Gastrocnemius medialis (tissue), 4 donors: ENCODE measurements around the gene SAE1.

Experiments used
- POLR2A ChIP-seq, 2 donors: fragments of 450-650 bp; IDR thresholded peaks; one replicate each; pipeline ENCODE4 v1.6.1; 2017; ENCODE audit warnings: antibody characterized with exemption in 2 of 2, mild to moderate bottlenecking in 2 of 2, moderate library complexity in 2 of 2
- TF ChIP-seq, protein P1 (sequence below), 5 experiments: fragments of 450-650 bp in 3 of 5; fragments of 200-600 bp in 2 of 5; sonication (generic) in 2 of 5; IDR thresholded peaks in 4 of 5; conservative IDR thresholded peaks in 1 of 5; 1 replicate in 4 of 5; 2 replicates in 1 of 5; pipeline ENCODE4 v1.5.1; 2016 to 2019; ENCODE audit warnings: antibody characterized with exemption in 5 of 5, mild to moderate bottlenecking in 3 of 5, moderate library complexity in 3 of 5

DNA sequence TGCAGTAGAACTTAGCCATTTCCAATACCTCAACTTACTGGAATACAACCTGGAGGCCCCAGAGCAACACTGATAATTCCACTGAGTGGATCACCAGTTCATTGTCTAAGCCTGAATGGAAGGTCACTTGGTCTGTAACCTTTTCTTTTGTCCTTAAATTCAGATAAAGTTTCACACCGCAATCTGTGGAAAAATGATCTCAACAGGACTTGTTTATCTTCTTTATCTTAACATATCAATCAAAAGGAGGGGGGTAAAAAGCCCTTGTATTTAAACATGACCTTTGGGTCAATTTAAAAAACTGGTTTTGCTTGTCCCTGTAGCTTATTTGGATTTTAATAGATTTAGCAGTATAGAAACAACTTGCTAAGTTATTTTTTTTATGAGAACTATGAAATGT, 21.6 kb downstream of the SAE1 start:
- TF ChIP-seq, protein P1, sequence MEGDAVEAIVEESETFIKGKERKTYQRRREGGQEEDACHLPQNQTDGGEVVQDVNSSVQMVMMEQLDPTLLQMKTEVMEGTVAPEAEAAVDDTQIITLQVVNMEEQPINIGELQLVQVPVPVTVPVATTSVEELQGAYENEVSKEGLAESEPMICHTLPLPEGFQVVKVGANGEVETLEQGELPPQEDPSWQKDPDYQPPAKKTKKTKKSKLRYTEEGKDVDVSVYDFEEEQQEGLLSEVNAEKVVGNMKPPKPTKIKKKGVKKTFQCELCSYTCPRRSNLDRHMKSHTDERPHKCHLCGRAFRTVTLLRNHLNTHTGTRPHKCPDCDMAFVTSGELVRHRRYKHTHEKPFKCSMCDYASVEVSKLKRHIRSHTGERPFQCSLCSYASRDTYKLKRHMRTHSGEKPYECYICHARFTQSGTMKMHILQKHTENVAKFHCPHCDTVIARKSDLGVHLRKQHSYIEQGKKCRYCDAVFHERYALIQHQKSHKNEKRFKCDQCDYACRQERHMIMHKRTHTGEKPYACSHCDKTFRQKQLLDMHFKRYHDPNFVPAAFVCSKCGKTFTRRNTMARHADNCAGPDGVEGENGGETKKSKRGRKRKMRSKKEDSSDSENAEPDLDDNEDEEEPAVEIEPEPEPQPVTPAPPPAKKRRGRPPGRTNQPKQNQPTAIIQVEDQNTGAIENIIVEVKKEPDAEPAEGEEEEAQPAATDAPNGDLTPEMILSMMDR (IDR thresholded peaks at IDR 0.05 in 4 of 5, conservative IDR thresholded peaks at IDR 0.05 in 1 of 5): no peak
- TF ChIP-seq POLR2A (IDR thresholded peaks at IDR 0.05): no peak
